ENCODE results near the gene CCDC170. TPM values are rescaled to one million over a fixed set of nuclear protein-coding genes. Genes with fewer than 3 reads are reported as not detected.

The CCDC170 gene
- total and polyA plus RNA-seq, 2 of the 8 experiments (the other 6 are each of a cell fraction or from before 2014, with no cell fraction given): 0.06 to 0.09 TPM

GRCh38 chr6:151609146-151609902 is 115.5 kb downstream of the CCDC170 start:
- H3K23me2 ChIP-seq (ENCODE audit: low read depth, low read length): no peaks in the 10 kb centered on the region
- H3K79me1 ChIP-seq (ENCODE audit: low read depth, low read length): no peaks in the 10 kb centered on the region
- no peak overlapping the region for H3K23ac ChIP-seq (ENCODE audit: insufficient read length)
- 0 out of 7 replicates have a peak, but pooled peaks cover 0 to 1% (median 0%) of the 10 kb centered on the region in 4 experiments for H3K4me1 ChIP-seq (replicated peaks in 1 of 4; ENCODE audit: control insufficient read depth in 3 of 4, insufficient read depth in 4 of 4, low read length in 3 of 4)
- no peak for FAIRE-seq
- peak overlapping the region; percentile 35; the same call in 1 of the 2 replicates for H2BK12ac ChIP-seq (ENCODE audit: low read depth, low read length)
- H3K4ac ChIP-seq (replicated peaks; ENCODE audit: insufficient read length, low read depth, low read length): no peak overlapping the region
- DNase-seq (ENCODE audit: low read depth in 1 of 2, low spot score in 2 of 2): no peak
- H3K79me2 ChIP-seq (ENCODE audit: control insufficient read depth in 1 of 2, insufficient read depth in 2 of 2, low read length in 2 of 2): no peaks in the 10 kb centered on the region
- peak overlapping the region; percentile 24; the same call in 1 of the 2 replicates for H3K18ac ChIP-seq (ENCODE audit: extremely low read depth, low read length)
- H4K91ac ChIP-seq (replicated peaks; ENCODE audit: insufficient read length, low read length): no peak overlapping the region
- no peak overlapping the region for H4K5ac ChIP-seq (ENCODE audit: insufficient read length, low read depth, low read length)
- H2AFZ ChIP-seq (ENCODE audit: low read length): peak overlapping the region; percentile 60; the same call in 1 of the 2 replicates
- no peak overlapping the region for H3K9ac ChIP-seq (replicated peaks in 1 of 4; ENCODE audit: extremely low read depth in 1 of 4, low read depth in 3 of 4, low read length in 3 of 4)
- no peak overlapping the region for H2BK15ac ChIP-seq (ENCODE audit: low read length)
- H2BK20ac ChIP-seq (ENCODE audit: low read length): 0 out of 2 replicates have a peak overlapping the region, but pooled peaks have one; percentile 82
- no peaks in the 10 kb centered on the region for H4K20me1 ChIP-seq (replicated peaks in 1 of 2; ENCODE audit: control insufficient read depth in 1 of 2, insufficient read depth in 2 of 2, low read length in 2 of 2)
- H3K9me3 ChIP-seq (ENCODE audit: insufficient read depth in 2 of 2, low read depth in 1 of 2, low read length in 1 of 2): no peaks in the 10 kb centered on the region
- CTCF ChIA-PET (ENCODE audit: partially characterized antibody): no interaction called here
- no peak overlapping the region for H4K8ac ChIP-seq (ENCODE audit: extremely low read depth, insufficient read depth, low read length)
- H3K27ac ChIP-seq (ENCODE audit: low read depth, low read length): no peak overlapping the region
- POLR2A ChIA-PET (ENCODE audit: partially characterized antibody): no interaction called here
- no peak overlapping the region for H2AK5ac ChIP-seq (ENCODE audit: low read depth, low read length)
- H3K4me3 ChIP-seq (ENCODE audit: extremely low read depth in 1 of 4, insufficient read depth in 2 of 4, low read depth in 3 of 4, low read length in 4 of 4): no peak overlapping the region
- H2BK120ac ChIP-seq (replicated peaks; ENCODE audit: low read depth, low read length): no peak overlapping the region
- no peaks in the 10 kb centered on the region for H3K36me3 ChIP-seq (ENCODE audit: control insufficient read depth in 2 of 4, insufficient read depth in 4 of 4, low read length in 3 of 4)
- no peak overlapping the region for H3K4me2 ChIP-seq (ENCODE audit: insufficient read depth in 1 of 2, low read depth in 2 of 2, low read length in 2 of 2)
- H2BK5ac ChIP-seq (ENCODE audit: low read depth, low read length): peak overlapping the region; percentile 27; the same call in 1 of the 2 replicates
- 78% methylated on average over 4 of the region's 4 CpGs; no CpG with 5 or more reads in 1 of the 2 experiments for WGBS, 2 experiments (ENCODE audit: extremely low coverage in 1 of 2, insufficient coverage in 1 of 2, insufficient read length in 1 of 2, insufficient replicate concordance in 2 of 2, low coverage in 1 of 2, low lambda C conversion rate in 2 of 2, missing lambda C conversion rate in 1 of 2)
- H3K27me3 ChIP-seq (replicated peaks in 1 of 4; ENCODE audit: control insufficient read depth in 3 of 4, extremely low read depth in 1 of 4, insufficient read depth in 3 of 4, low read length in 3 of 4): no peaks in the 10 kb centered on the region
- H3K56ac ChIP-seq (replicated peaks; ENCODE audit: insufficient read length, low read depth, low read length): no peak overlapping the region
- no peak overlapping the region for H3K14ac ChIP-seq (ENCODE audit: insufficient read length)
- TF ChIP-seq CREB1 (IDR thresholded peaks at IDR 0.05) (no peak), CHD2 (IDR thresholded peaks at IDR 0.05; ENCODE audit: low read length) (no peak), HDAC2 (IDR thresholded peaks at IDR 0.05; ENCODE audit: borderline replicate concordance in 1 of 2, low read depth in 2 of 2, low read length in 2 of 2) (no peak), CTCF (IDR thresholded peaks at IDR 0.05; ENCODE audit: control extremely low read depth in 1 of 3, insufficient read depth in 1 of 3, low read depth in 1 of 3, low read length in 3 of 3) (no peak), SRF (IDR thresholded peaks at IDR 0.05; ENCODE audit: low read depth, low read length) (no peak), MAFK (IDR thresholded peaks at IDR 0.05; ENCODE audit: low read depth, low read length) (no peak), ASH2L (IDR thresholded peaks at IDR 0.05; ENCODE audit: low read length) (no peak), USF2 (IDR thresholded peaks at IDR 0.05; ENCODE audit: low read length) (no peak), RXRA (IDR thresholded peaks at IDR 0.05; ENCODE audit: insufficient read depth, low read depth, low read length) (no peak)
